GM18520 (cell line): ENCODE results near the gene POLR3H.

Experiments used
- ATAC-seq: cut with Tn5 transposase; IDR thresholded peaks from one replicate; pipeline ENCODE4 v1.9.1; 2021; ENCODE audit not compliant: unreplicated experiment

The POLR3H gene

DNA sequence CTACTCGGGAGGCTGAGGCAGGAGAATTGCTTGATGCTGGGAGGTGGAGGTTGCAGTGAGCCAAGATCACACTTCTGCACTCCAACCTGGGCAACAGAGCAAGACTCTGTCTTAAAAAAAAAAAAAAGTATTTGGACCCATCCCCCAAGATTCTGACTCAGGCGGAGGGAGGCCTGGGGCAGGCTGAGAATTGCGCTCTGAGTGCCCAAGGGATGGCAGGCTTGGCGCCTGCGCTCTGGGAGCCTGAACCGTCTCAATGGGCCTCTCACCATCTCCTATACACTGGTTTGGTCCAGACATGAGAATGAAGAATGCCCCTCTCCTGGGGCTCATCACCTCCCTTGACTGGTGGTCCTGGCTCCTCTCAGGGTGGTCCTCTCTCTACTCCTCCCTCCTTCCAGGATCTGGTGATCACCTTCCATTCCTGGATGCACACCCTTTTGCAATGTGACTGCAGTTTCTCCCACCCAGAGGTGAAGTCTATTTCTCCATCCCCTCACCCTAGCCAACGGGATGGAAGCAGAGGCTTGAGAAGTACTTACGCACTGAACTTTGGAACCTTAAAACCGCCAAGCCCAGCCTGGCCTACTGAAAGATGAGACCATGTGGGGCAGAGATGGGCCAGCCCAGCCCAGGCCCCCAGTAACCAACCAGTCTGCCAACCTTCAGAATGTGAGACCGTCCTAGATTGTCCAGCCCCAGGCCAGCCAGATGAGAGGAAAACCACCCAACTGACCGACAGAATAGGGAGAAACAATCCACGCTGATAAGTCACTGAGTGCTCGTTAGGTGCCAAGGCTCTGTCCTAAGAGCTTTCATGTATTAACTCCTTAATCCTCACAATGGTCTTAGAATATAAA, 4.9 kb downstream of the POLR3H start:
- no peak for ATAC-seq

DNA sequence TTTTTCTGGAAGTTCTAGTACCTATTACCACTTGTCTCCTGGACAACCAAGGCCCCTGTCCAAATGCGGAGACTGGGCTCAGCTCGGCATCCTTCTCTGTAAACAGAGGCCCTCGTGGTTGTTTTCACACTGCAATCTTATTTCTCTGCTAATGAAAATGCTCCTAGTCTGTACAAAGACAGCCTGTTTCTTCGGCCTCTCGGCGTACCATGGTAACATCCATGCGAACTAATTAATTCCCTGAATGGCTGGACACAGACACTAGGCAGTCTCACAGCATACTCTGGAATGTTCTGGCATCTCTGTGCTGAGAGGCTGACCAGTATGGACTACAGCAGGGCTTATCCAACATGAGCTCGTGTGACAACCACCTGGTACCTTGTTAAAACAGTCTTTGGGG, 5.7 kb downstream of the POLR3H start:
- no peak for ATAC-seq

DNA sequence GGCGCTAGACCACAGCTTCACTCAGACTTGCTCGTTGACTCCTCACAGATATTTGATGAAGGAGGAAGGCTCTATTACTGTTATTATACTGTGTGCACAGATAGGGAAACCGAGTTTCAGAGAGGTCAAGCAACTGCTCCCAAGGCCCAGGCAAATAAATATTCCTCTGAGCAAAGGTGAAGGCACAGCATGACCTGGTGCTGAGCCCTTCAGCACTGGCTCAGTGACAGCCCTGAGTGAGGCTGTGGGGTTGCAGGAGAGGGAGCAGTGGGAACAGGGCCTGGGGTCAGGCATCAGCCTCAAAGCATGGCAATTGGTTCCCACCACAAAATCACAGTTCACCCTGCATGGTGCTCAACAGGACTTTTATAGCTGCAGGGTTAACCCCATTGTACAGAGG, 7.1 kb downstream of the POLR3H start:
- ATAC-seq: no peak

DNA sequence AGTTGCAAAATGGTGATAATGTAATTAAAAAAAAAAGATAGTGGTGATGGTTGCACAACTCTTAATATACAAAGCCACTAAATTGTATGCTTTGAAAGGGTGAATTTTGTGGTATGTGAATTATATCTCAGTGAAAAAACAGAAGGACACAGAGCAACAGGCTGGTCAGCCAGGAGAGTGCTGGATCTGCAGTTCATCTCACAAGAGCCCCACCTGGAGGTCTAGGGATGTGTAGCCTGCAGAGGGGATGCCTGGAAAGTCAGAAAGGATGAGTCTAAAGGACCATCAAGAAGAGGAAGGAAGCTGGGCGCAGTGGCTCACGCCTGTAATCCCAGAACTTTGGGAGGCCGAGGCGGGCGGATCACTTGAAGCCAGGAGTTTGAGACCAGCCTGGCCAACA, 9.0 kb downstream of the POLR3H start:
- no peak for ATAC-seq

DNA sequence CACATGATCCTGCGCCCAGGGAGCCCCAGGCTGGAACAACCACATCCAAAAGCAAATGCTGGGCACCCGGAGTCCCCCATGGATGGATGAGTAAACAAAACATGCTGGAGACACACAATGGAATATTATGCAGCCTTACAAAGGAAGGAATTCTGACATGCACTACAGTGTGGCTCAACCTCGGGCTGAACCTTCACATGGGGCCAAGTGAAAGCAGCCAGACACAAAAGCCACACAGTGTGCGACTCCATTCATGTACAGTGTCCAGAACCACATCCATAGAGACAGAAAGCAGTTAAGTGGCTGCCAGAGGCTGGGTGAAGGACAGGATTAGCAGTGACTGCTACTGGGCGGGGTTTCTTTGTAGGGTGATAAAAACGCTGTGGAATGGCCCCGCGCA, 10.1 kb downstream of the POLR3H start:
- no peak for ATAC-seq

DNA sequence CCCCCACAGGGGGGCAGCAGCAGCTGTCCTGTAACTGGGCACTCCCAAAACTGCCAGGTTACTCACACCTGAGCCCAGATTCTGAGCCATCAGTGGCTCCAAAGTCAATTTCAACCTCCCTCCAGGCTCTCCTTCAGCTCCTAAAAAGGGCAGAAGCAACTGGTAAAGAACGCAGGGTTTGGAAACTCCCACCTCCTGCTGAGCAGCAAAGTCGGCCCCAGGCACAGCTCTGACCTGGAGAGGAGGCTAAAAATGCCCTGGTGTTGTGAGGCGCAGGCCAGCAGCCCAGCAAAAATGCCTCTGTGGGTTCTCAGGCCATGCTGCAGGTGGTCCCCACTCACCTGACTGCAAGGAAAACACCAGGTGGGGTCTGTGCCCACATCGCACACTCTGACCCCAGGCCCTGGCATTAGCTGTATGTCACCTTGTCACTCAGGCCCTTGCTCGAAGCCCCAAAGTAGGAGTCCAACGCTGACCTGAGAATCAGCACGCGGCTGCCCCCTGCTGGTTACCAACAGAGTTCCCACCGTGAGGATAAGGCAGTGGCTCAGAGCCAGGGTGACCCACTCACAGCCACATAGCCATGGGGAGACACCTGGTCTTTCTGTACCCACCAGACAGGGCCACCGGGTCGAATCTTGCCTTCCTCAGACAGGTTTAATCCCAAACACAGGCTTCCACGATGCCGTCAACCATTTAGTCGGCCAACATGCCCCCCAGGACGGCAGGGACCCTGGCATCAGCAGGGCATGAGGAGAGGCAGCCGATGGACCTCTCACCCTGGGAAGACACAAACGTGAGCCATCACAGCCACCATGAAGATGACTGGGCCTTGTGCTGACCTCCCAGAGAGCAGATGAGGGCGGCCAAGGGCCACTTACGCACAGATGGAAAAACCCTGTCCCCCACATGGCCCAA, 11.1 kb downstream of the POLR3H start:
- ATAC-seq: no peak

DNA sequence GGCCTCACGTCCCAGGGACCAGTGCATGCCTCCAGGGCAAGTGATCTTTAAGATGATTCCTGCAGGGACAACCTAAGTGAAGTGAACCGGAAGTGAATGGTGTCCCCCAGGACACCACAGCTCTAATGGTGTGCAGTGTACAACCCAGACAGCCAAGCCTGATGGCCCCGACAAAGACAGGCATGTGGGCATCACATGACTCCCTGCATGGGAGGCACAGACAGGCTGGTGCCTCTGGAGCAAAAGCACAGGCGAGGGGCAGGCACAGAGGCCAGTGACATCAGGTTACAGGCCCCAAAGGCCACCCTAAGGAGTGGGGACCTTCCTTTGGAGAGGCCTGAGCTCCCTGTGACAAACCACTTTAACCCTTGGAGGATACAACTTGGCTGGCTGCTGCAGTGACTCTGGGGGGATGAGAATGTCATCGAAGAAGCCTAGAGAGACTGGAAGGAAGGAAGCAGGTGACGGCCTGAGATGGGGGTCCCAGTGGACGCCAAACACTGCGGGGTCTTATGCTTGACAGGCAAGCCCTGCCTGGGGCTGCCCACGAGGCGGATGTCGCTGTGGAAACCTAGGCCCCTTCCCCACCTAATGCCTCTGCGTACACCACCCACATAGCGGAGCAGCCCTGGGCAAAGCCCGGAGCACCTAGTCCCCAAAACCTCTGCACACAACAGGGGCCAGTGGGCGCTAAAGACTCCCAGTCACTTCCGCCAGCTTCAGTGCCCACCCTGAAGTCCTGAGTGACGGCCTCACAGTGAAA, 12.4 kb downstream of the POLR3H start:
- ATAC-seq: no peak

DNA sequence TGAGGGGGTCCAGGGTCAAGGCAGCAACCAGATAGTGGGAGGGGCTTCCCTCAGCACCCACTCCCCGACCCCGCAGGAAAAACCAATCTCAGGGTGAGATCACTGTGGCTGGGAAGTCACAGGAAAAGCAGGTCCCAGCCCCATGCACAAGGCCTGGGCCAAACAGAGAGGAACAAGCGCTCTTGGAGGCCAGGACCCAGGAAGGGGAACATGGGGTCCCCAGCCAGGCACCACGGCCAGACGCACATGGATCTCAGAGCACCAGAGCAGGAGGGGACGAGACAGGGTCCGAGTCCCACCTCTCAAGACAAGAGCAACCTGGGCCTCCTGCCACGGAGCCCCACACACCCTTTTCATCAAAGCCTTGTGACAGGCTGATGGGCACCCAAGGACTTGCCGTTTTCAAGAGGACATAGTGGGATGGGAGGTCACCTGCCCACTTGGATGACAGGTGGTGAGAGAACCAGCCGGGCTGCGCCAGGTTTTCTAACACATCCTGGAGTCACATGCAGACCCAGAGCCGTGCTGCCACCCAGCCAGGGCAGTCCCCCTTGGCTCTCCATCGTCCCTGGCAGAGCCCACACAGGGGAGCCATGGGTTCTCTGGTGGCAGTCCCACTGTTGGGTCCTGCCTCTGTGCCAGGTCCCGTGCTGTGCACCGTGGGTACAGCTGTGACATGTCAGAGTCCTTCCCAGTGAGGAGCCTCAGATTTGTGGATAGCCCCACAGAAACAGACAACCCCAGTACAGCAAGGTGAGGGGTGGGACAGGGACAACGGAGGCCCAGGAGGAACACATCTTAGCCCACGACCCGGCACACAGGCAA, 13.2 kb downstream of the POLR3H start:
- ATAC-seq: no peak

DNA sequence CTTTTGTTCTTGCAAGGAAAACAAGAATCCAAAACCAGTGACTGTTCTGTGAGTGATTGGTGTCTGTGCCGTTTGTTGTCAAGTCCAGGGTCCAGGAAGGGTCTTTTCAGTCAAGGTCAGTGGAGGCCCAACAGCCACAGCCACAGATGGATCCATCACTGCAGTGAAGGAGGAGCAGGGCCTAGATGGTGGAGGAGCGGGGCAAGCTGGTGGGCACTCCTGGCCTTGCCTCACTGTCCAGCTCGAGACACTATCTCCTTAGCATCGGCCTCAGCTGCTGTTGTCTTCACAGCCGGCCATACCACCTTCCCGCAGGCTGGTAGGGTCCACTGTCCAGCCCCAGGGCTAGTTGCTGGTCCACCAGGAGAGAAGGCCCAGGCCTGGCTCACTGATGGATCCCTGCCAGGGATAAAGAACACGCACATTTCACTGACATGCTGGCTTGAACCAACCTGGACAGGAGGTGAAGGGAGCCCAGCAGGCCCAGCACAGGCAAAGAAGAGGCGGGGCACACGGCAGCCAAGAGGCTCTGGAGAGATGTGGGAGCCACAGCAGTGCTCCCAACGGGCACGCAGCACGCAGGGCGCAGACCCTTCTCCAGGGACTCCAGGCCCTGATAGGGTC, 15.2 kb downstream of the POLR3H start:
- ATAC-seq: no peak

DNA sequence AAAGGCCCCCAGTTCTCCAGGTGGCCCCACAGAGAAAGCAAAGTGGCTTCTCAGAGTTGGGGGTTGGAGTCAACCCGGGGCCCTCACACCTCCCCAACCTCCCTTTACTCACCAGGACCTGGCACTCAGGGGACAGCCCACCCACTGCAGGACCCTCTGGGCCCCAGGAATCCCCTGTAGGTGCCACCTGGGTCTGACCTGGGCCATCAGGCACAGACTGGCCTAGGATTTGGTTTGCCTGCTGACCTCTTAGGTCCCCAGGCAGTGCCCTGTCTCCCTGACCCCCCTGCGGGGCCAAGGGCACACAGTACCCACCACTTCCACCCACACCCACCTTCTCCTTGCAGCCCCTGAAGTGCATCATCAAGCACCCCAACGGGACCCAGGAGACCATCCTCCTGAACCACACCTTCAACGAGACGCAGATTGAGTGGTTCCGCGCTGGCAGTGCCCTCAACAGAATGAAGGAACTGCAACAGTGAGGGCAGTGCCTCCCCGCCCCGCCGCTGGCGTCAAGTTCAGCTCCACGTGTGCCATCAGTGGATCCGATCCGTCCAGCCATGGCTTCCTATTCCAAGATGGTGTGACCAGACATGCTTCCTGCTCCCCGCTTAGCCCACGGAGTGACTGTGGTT, 16.0 kb downstream of the POLR3H start:
- ATAC-seq: no peak

DNA sequence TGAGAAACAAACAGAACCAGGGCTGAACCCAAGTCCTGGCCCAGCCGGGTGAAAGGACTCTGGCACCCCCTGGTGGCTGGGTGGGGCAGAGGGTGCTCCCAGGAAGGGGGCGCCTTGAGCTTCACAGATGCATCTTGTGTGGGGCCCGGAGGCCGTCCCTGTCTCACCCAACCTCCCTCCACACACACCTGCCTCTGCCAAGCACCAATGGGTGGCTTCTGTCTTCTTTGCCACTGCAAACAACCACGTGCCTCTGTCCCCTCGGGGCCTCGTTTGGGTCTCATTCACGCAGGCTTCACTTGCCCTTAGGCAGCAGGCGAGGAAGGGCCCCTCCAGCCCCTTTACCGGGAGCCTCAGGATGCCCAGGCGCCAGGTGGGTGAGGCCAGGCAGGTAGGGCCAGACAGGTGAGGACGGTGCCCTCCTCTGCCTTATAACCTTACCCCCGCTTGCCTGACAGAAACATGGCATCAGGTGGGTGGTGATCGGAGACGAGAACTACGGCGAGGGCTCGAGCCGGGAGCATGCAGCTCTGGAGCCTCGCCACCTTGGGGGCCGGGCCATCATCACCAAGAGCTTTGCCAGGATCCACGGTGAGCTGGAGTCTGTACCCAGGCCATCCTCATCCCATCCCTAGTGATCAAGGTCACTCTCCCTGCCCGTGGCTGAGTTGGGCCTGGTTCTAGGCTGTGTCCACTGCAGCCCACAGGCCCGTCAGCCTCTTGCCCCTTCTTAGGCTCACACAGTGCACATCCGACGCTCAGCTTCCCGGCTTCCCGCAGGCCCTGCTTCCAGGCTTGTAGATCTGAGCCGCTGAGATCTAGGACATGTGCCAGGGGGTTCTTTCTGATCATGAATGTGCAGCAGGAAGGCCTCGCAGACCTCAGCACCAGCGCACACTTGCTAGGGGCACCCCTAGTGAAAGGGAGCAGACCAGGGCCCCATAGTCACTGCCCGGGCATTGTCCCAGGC, 17.2 kb downstream of the POLR3H start:
- no peak for ATAC-seq

DNA sequence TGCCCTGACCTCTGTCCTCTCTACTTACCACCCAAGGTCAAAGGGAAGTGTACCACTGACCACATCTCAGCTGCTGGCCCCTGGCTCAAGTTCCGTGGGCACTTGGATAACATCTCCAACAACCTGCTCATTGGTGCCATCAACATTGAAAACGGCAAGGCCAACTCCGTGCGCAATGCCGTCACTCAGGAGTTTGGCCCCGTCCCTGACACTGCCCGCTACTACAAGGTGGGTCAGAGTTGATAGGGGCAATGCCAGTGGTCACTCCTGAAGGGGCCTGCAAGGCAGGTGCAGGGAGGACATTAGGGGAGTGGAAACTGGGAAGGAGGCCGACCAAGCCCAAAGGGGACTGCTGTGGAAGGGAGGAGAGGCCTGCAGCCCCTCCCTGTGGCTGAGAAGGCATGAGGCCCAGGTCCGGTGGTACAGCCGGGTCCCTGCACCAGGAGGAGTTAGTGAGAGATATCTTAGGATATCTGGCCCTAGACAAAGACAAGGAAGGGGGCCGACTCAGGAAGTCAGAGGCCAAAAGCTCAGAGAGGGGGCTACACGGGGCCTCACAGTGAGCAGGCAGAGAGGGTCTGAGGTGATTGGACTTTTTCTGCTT, 17.9 kb downstream of the POLR3H start:
- no peak for ATAC-seq

DNA sequence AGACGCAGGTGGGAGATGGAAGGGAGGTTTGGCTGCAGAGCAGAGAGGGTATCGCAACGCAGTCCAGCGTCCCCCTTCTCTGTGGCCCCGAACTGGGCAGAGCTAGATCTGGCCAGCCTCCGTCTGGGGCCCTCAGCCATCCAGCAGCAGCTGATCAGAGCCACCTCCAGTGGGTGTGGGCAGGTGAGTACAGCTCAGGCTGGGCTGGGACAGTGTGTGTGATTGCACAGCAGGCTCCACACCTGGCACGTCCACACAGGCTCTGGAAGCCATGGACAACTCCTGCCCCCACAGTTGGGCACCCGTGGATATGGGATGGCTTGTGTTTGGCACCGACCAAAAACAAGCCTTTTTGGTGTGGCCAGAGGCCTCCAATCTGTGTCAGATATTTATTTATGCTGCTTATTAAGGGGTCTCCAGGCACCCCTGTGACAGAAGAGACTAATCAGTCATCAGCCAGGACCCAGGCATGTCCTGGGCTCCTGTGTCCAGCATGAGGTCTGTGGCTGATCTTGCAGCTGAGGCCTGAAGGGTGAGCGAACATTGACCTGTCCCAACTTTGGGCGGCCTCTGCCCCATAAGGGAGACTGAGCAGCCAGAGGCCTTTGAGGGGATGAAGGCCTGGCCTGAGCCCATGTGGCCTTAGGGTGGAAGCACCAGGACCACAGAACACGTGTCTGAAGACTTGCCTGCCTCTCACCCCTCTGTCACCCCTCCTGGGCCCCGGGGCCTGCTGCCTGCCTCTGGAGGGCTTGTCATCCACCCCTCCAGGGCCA, 18.6 kb downstream of the POLR3H start:
- no peak for ATAC-seq

DNA sequence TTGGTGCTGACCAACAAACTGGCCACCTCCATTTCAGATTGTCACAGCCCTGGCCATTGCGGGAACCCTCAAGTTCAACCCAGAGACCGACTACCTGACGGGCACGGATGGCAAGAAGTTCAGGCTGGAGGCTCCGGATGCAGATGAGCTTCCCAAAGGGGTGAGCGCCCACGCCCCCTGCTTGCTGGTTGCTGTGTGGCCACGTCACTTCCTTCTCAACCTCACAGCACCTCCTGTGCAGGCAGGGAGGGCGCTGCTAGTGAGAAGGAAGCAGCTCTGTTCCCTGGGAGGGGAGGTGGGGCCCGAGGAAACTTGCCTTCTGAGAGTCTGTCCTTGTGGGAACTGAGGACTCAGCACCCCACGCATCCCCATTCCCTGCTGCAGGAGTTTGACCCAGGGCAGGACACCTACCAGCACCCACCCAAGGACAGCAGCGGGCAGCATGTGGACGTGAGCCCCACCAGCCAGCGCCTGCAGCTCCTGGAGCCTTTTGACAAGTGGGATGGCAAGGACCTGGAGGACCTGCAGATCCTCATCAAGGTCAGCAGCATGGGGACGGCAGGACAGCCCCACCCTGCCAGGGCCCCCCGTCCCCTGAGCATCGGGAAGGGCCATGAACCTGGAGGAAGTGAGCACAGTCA, 19.3 kb downstream of the POLR3H start:
- no peak for ATAC-seq

DNA sequence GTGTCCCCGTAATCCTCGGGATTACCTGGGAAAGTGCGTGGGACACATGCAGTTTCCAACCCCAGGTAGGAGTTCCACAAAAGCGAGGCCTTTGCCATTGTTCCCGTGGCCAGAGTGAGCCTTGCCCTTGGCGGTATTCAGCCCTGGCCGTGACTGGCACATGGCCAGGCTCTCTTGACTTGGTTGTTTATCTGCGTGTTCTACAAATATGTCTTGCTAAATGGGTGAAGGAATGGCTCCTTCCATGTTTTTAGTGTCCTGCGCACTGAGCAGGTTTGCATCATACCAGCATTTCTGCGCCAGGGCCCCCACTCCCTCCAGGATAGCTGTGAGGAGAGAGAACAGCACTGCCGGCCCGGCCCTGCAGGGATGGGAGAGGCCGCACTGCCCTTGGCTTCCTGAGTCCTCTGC, 20.0 kb downstream of the POLR3H start:
- no peak for ATAC-seq

DNA sequence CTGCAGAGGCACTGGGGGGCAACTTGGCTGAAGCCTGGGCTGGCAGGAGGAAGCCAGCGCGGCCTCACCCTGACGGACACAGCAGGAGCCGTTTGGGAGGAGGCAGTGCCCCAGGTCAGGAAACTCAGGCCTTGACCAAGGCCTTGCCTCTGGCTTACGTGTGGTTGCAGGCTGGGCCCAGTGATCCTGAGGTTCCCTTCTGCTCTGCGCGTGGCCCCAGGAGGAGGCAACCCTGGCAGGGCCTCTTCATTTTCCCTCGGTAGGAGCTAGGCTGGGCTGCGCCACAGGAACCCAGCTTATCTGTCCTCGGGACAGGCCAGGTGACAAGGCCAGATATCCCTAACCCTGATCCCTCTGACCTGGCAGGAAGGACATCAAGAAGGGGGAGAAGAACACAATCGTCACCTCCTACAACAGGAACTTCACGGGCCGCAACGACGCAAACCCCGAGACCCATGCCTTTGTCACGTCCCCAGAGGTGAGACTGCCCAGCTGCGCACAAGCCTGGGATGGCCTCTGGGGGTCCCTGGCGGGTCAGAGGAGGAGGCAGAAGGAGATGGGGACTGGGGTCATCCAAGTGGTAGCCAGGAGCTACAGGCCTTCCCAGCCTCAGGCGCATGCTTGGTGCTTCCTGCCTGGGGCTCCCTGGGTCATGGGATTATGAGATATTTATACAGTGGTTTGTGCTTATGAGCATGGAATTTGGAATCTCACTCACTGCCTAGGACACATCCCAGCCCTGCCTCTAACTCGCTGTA, 20.6 kb downstream of the POLR3H start:
- ATAC-seq: no peak
